ENCODE results near the gene TEX19.

The TEX19 gene

GRCh38 chr17:82327757-82328140, 31.3 kb upstream of the TEX19 start:
- DNase-seq (ENCODE audit: low read depth, low spot score): no peak
- in situ Hi-C loops (cut with HindIII; ENCODE audit: low sequenced_read_pairs): no loop called here
- no peak for TF ChIP-seq CTCF (IDR thresholded peaks at IDR 0.05; ENCODE audit: low read depth, low read length)
- H3K4me3 ChIP-seq (ENCODE audit: low read depth, low read length): no peak overlapping the region

DNA sequence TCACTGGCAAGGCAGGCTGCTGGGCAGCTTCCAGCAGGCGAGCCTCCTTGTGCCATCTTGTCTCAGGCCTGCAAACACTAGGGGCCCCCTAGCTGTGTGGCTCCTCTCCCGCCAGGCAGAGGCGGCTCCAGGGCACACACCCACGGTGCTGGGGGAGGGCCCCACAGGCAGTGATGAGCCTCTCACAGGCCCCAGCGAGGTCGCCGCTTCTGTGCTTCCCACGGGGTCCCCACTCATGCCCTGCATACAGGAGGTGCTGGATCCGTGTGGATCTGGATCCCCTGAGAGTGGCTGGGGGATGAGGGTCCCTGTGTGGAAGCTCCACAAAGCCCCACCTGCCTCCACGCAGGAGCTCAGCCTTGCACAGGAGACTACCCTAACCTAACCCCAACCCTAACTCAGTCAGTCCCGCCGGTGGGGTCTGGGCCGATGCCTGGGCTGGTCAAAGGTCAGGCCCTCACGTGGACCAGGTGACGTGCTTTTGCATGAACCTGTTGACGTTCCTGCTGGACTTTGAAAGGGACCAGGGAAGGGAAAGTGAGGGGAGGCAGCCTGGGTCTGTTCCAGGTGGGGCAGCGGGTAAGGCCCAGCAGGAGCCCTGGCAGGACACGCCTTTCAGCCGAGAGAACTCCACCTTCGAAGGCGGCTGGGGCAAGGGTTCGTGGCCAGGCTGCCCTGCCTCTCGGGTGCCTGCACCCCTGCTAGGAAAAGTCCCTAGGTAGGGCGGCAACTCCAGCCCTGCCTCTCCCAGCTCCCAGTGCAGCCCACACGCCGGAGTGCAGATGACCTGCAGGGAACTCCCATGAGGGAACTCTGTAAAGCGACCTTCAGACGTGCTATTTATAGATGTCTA, 30.7 kb upstream of the TEX19 start:
- no peak for DNase-seq (ENCODE audit: low read depth, low spot score)
- no peak for TF ChIP-seq CTCF (IDR thresholded peaks at IDR 0.05; ENCODE audit: low read depth, low read length)
- H3K4me3 ChIP-seq (ENCODE audit: low read depth, low read length): no peak overlapping the region
- in situ Hi-C loops (cut with HindIII; ENCODE audit: low sequenced_read_pairs): no loop called here

- in situ Hi-C loops (cut with HindIII; ENCODE audit: low sequenced_read_pairs): no loop called here
- no peak for TF ChIP-seq CTCF (IDR thresholded peaks at IDR 0.05; ENCODE audit: low read depth, low read length)
- H3K4me3 ChIP-seq (ENCODE audit: low read depth, low read length): no peak overlapping the region
- DNase-seq (ENCODE audit: low read depth, low spot score): no peak
Measured at GRCh38 chr17:82328994-82329507, 30.0 kb upstream of the TEX19 start.

- no peak for TF ChIP-seq CTCF (IDR thresholded peaks at IDR 0.05; ENCODE audit: low read depth, low read length)
- in situ Hi-C loops (cut with HindIII; ENCODE audit: low sequenced_read_pairs): no loop called here
- no peak for DNase-seq (ENCODE audit: low read depth, low spot score)
- H3K4me3 ChIP-seq (ENCODE audit: low read depth, low read length): no peak overlapping the region
Measured at GRCh38 chr17:82329683-82330321, 29.2 kb upstream of the TEX19 start.

DNA sequence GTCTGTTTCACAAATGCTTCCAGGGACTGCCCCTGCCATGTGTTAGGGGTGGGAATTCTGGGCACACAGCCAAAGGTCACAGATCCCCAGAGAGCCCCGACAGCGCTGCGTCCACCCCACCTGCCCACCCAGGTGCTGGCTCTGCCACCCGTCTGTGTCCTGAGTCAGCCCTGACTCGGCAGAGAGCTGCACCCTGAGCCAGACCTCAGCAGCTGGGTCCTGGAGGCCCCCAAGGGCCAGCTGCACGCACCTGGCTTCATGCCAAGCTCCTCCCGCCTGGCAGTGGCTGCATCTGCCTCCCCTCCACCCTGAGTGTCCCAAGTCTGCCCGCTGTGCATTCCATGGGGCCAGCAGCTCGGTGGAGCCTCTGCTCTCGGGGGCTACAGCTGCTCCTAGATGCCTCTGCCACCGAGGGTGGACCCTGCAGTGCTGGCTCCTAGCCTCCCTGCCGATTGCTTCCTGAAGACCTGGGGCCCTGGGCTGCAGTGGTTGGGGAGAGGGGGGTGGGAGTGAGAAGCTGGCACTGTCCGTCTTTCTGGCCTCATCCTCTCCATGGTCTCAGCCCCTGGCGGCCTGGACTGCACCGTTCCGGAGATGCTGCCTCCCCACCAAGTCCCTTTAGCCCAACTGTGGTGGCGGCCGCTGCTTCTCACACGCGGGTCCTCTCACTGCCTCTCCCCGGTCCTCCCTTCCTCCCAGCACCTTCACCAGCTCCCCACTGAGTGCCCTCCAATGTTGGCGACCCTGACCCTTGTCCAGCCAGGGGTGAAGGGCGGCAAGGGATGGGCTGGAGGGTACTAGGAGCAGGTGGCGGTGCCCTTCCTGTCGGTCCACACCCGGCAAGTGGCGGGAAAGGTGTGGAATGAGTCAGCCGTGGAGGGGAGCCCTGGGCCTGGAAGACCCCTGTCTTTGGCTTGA, 28.5 kb upstream of the TEX19 start:
- no peak overlapping the region for H3K4me3 ChIP-seq (ENCODE audit: low read depth, low read length)
- no peak for TF ChIP-seq CTCF (IDR thresholded peaks at IDR 0.05; ENCODE audit: low read depth, low read length)
- peak; percentile 33 for DNase-seq (ENCODE audit: low read depth, low spot score)
- in situ Hi-C loops (cut with HindIII; ENCODE audit: low sequenced_read_pairs): no loop called here

- in situ Hi-C loops (cut with HindIII; ENCODE audit: low sequenced_read_pairs): no loop called here
- DNase-seq (ENCODE audit: low read depth, low spot score): no peak
- H3K4me3 ChIP-seq (ENCODE audit: low read depth, low read length): no peak overlapping the region
- no peak for TF ChIP-seq CTCF (IDR thresholded peaks at IDR 0.05; ENCODE audit: low read depth, low read length)
Measured at GRCh38 chr17:82331345-82331939, 27.6 kb upstream of the TEX19 start.
